Fibroblast of lung (primary cell): ENCODE measurements around the gene ATP2B3.

Source experiments
- CTCF ChIP-seq, 2 donors: IDR thresholded peaks in 1 of 2; conservative IDR thresholded peaks in 1 of 2; 1 replicate in 1 of 2; 2 replicates in 1 of 2; pipeline ENCODE4 v1.5.1; 2011 to 2012; ENCODE audit warnings: low read length in 2 of 2, control low read depth in 1 of 2, inconsistent platforms in 1 of 2, low read depth in 1 of 2, mild to moderate bottlenecking in 1 of 2
- EZH2 ChIP-seq: IDR thresholded peaks from 2 replicates; pipeline ENCODE4 v1.5.1; 2012; ENCODE audit warnings: low read length, control low read depth, mild to moderate bottlenecking; ENCODE audit errors: missing control alignments

- no peak for TF ChIP-seq CTCF (conservative IDR thresholded peaks at IDR 0.05 in 1 of 2, IDR thresholded peaks at IDR 0.05 in 1 of 2; ENCODE audit: low read depth in 1 of 2, low read length in 2 of 2)
- TF ChIP-seq EZH2 = no peak
Observed at GRCh38 chrX:153562546-153562945, 45.1 kb downstream of the ATP2B3 start.
